RPMI7951 (cell line): ENCODE measurements around the gene SERPIND1. TPM values are rescaled to one million over a fixed set of nuclear protein-coding genes. Genes with fewer than 3 reads are reported as not detected.

Experiments
- DNase-seq: peaks from one replicate; pipeline ENCODE4 v3.0.0-alpha.2; 2012; ENCODE audit warnings: low read depth
- total RNA-seq: library from RNA; depleted of rRNA; stranded (reverse); fragments of >200 nt; shearing (Covaris generic); gene quantifications from 2 replicates; pipeline ENCODE4 v1.2.3, GENCODE V29; 2014

SERPIND1 gene
- total RNA-seq, 1 experiment from 2014 or later, result 0.48 TPM

DNA sequence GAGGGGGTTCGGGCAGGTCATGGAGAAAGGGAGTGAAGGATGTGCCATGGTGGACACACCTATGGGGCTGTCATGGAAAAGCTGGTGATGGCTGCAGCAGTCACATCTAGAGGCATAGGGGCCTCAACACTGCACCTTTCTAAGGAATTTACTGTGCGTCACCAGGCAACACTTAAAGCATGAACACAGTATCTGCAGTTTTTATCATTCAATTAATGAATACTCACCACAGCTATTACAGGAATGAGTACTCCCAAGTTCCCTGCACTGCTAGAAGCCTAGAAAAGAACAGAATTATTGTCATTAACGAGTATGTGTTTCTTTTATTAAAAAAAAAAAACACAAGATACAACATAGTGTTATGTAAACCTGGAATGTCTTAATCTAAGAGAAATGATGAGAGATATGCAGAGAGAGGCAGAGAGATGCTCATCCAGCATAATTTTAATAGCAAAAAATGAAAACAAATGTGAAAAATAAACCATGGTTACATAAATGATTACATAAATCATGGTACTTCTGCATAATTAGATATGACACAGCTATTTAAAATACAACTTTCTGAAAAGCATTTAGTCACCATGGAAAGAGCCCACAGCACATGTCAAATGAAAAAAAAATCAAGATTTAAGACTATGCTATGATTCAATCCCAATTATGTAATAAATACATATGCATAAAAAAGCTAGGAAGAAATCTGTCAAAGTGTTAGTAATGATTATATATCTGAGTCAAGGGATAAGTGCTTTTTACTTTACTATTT, 19.2 kb downstream of the SERPIND1 start:
- no peak for DNase-seq

DNA sequence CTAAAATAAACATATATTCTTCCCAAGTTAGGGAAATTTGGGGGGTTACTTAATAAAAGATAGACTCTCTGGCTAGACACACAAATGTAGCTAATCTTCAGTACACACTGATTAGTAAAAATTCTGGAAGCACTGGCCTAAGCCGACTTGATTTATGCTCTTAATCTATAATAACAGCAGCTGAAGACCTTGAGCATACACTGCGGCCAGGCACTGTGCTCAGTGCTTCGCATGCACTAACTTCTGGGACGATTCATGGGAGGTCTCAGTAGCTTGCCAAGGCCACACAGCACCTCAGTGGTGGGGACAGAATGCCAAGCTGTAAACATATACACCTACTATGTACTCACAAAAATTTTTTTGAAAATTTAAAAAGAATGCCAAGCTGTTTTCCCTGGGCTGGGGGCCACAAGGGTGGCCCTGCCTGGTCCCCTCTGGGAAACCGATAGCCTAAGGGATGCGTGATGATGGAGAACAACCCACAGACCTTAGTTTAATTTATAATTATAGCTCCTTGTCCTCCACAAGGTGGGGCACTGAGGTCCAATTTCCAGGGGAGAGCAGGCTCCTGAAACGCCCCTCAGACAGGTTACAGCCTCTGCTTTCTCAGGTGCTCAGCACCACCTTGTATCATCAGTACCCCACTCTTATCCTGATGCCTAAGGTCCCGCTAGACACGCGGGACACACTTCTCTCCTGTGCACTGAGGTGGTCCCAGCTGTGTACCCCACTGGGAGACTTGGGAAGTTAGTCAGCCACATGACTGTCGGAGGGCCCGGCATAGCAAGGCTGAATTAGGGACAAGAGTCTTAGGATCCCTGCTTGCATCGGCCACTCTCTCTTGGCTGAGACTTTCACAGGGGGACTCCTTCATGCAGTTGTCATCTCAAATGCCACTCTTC, 20.1 kb downstream of the SERPIND1 start:
- DNase-seq, result no peak

DNA sequence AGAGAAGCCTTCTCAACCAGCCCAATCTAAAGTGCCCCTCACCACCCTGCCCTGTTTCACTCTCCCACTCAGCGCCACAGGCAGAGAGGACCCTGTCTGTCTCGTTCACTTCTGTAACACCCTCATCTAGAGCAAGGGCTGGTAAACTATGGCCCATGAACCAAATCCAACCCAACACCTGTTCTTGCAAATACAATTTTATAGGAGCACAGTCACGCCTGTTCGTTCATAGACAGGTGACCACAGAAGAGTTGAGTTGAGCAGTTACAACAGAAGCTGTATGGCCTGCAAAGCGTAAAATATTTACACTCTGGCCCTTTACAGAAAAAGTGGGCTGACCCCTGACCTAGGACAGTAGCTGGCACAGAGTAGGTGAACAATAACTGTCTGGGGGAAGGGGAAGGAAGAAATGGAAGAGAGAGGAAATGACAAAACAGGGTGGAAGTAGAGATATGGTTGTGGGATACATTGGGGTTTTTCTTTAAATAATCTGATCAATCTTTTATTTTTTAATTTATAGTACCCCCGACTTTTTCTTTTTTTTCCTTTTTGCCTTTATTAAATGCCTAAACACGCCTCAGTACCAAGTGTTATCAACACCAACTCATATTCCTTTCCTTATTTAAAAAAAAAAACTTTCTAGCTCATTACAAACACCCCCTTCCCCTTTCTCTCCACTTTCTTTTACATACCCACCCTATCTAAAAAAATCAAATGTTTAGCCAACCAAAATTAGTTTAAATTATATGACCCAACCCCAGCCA, 20.9 kb downstream of the SERPIND1 start:
- DNase-seq, result no peak

DNA sequence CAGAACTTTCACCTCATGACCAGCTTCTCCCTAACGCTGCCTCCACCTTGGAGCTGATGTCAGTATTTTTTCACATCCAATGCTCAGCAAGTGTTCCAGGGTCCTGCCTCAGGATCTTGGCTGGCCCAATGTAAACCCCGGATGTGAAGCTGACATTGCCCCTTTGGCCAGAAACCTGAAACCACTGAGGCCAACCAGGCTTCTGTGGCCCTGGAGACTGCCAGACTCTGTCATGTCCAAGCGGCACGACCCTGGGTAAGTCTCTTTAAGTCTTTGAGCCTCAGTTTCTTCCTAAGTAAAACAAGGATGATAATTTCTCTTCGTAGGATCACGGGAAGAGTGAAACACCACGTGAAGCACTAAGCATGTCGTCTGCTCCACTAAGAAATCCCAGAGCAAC, 22.8 kb downstream of the SERPIND1 start:
- DNase-seq, result no peak

DNA sequence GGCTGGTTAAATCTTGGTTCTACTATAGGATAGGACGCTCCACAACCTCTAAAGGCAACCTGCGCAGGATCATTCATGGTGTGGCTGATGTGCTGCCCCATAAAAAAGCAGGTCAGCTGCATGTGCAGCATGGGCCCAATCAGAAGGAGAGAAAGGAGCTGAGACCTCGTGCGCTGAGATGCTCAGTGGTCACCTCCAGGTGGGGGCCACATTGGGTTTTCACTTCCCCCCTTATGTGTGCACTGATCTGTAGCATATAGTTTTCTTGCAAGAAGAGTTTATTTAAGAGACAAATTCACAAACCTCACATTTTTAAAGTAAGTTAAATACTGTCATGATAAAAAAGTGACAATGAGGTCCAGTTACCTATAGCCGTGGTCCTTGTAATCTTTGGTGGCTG, 24.3 kb downstream of the SERPIND1 start:
- DNase-seq, result no peak

DNA sequence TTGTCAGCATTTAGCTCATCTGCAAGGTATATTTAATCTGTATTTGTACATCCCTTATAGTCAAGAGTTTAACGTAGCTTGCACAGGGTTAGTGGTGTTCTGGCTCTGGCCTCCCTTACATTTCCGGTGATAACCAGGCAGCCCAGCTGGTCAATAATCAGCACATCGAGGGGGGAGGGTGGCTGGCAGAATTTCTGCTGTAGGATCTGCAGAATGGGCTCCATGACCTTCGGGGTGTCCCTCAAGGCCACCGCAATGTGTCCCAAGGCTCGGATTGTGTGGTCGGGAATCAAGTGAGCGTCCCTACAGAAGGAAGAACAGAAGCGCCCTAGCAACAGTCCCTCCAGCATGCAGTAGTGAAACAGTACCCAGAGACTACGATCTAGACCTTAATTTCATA, 25.1 kb downstream of the SERPIND1 start:
- DNase-seq, result no peak

DNA sequence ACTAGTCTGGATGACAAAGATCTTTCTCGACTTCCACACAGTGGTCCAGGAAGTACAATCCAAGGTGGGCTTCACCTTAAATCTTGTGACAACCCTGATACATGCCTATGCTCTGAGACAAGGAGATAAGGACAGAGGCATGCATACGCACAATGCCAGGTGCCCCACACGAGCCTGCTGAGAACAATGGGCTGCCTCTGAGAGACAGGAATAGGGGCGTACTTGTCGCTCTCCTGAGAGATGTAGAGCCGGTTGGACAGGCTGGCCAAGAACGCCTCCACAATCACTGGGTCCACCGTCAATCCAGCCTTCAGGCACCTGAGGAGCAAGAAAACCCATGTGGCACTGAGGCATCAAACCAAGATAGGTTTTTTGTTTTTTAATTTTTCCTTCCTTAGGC, 25.5 kb downstream of the SERPIND1 start:
- no peak for DNase-seq

DNA sequence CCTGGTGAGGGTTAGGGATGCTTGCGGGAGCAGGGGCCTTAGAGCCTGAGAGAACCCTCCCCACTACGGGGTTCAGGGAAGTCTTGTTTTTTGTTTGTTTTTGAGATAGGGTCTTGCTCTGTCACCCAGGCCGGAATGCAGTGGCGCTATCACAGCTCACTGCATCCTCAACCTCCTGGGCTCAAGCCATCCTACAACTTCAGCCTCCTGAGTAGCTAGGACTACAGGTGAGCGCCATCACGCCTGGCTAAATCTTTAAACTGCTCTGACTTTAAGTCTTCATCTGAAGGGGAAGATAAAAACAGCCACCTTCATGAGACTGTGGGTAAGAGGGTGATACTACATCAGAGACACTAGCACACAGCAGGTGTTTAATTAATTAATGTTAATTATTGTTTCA, 28.5 kb downstream of the SERPIND1 start:
- DNase-seq, result no peak

DNA sequence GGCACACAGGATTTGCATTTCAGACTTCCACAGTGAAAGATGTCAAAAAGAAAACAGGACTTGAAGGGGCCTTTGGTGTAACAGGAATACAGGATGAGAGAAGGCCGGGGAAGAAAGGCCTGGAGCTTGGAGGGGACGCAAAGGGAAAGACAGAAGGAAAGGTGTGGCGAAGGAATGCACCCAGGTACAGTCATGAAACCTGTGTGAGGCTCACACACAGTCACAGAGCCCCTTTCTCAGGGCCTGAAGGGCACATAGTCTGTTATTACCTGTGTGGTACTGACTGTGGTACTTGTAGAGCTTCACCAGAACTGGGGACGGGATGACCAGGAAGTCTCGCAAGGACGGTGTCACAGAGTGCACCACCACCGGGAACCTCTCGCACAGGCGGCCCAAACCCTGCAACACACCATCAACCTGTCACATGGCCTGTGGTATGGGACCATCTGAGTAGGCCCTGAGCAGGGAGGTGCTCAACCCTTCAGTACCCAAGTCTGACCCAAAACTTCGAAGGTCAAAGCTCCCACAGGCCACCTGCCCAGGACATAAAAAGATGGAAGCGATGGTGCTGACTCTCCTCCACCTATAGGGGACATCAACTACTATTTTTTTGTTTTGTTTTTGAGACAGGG, 29.1 kb downstream of the SERPIND1 start:
- DNase-seq, result no peak

DNA sequence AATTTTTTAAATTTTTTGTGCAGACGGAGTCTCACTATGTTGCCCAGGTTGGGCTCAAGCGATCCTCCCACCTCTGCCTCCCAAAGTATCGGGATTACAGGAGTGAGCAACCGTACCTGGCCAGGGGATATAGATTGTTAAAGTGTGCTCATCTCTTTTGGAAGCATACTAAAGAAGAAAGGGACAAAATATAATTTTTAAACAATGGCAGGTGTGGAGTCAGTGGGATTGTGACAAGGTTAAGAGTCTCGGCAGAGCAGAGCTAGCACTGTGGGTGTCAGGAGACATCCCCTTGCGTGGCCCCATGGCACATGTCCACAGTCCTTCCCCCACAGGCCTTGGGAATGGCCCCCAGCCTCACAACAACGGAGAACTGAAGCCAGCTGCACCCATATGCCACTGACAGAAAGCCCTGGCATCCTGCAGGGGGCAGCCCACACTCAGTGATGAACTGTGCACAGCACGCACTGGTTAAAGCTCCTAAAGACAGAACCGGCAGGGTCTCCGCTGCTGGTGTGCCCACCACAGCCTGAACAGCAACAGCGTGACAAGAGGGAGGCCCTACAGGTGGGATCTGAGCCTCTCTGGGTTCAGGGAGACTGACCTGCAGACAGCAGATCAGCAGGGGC, 29.9 kb downstream of the SERPIND1 start:
- DNase-seq, result peak; percentile 15

DNA sequence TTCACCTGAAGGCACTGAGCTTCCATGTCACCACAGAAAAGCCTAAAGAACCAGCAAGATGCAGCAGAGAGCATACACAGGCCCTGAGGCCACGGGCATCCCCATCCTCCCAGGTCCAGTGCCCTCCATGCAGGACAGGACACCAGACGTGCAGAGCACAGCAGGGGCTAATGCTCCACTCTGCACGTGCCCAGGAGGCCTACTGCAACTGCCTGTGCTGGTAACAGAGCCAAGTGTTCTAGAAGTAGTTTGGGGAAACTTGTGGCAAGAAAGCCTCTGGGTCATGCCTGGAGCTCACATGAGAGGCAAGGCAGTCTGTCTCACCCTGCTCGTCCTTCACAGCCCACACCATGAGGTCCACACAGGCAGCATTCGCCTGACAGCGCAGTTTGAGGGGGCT, 30.7 kb downstream of the SERPIND1 start:
- DNase-seq, result no peak

DNA sequence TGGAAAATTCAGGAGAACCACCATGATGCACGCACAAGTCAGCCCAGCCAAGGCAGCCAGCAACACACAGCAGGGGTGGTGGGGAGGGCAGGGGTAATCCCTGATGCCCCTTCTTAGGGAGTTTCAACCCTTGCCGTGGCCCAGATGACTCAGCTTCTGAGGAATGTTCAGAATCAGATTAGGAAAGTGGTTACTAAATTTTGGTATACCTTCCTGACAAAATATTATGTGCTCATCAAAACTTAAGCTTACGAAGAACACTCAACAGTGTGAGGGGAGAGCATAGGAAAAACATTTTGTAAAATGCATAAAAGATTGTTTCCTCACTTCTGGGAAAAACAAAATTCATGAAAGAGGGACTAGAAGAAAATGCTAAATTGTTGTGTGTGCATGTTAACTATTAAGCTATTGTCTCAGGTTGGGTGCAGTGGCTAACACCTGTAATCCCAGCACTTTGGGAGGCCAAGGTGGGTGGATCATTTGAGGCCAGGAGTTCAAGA, 32.1 kb downstream of the SERPIND1 start:
- peak; percentile 41 for DNase-seq

DNA sequence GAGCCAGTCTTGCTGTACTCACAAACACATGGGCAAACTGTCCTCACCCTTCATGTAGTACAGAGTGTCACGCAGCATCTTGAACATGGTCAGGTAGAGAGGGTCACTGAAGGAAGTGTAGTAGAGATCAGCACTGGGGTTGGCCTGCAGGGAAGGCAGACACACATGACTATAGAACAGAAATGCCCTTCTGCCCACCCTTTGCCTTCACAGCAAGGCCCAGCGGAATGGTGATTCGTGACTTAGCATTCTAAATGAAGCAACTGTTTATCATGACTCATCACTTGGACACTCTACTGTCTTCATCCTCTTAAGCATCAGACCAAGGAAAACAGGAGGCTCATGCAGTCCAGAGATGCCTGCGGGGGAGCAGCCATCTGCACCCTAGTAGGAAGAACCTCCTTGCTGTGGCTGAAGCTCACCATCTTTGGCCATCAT, 33.4 kb downstream of the SERPIND1 start:
- peak; percentile 94 for DNase-seq

DNA sequence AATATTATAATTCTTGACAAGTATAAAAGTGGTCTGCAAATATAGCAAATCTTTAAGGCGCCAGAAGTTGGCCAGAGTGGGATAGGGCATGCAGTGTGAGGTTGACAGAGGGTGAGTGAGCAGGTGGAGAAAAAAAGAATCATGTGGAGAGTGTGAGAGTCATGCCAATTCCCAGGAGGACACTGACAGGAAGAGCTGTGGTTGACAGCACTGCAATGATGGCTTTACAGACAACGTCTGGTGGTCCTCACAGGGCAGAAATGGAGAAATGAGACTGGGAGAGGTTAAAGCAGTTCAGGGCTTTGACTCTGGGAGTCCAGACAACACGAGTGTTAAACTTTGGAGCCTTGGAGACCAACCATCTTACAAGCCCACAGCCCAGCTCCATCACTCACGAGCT, 34.9 kb downstream of the SERPIND1 start:
- DNase-seq, result no peak

DNA sequence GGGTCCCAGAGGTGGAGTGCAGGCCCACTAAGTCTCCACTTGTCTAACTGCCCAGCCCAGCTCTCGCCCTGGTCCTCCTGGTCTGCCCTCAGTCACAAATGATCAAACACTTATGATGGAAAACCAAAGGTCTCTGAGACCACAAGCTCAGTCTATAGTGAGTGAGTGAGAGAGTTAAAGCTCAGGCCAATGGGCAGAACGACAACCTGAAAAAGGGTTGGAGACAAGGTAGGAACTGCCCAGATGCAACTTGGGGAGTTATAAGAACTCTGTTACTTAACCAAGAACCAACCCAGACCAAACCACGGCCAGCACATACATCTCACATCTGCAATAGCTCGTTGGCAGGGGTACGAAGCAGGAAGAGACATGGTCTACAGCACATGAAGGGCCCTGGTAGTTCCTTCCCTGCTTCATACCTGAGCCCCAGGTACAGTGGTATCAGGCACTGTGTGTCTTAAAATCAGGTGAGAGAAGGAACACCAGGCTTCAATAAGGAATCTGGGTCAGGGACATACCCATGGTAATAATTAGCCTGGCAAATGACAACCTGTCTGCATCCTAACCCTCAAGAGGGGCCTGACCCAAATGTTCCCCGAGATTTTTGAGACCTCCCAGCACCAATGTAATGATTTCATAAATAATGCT, 35.7 kb downstream of the SERPIND1 start:
- DNase-seq, result no peak

DNA sequence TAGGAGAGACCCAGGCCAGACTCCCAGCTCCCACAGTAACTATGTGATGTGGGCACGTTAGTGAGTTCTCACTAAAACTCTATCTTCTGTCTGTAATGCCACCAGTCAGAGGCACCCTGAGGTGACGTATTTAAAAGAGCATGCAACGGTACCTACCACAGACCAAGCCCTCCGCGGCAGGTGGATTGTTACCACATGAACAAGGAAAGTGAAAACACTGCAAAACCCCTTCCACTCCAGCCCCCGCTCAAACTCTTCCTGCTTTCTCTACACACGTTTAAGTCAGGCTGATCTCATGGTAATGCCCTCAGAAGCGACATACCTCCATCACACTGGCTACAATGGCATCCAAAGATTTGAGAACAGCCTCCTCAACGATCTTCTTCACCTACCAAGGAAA, 36.7 kb downstream of the SERPIND1 start:
- DNase-seq, result no peak

DNA sequence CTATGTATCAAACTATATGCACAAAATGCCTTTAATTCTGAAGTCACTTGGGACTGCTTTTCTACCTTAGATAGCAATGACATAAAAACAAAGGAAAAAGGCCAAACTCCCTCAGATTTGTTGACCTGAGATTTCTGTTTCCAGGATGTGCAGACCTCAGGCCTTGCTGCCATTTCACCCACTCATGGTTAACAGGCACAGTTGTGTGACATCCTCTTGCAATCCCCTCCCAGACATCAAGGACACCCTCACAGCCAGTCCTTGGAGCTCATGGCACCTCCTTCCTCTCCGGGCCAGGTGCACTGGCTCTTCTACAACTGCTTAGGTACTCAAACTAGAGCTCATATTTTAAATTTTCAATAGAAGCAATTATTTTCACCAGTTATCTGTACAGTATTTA, 37.3 kb downstream of the SERPIND1 start:
- no peak for DNase-seq

DNA sequence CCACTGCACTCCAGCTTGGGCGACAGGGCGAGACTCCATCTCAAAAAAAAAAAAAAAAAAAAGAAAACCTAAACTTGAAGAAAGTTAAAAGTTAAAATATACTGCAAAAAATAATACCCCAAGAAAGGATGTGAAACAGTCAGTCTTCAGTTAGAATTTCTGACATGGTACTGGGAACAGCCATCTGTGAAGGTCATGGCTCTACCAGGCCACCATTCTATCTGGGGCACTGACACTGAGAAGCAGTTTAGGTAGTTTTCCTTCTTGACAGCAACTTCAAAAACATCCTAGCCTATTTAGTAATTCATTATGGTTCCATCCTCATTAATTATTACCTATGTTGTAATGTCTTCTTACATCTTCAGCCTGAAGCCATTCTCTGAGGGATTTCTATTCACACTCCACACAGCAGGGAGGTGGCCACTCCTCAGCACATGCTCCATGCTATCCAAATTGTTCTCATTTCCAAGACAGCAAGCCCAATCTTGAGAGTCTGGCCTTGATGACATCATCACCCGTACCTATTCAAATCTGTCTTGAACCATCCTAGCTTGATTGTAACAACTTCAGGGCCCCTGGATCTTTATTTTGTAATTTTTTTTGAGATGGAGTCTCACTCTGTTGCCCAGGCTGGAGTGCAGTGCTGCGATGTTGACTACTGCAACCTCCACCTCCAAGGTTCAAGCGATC, 38.2 kb downstream of the SERPIND1 start:
- no peak for DNase-seq

DNA sequence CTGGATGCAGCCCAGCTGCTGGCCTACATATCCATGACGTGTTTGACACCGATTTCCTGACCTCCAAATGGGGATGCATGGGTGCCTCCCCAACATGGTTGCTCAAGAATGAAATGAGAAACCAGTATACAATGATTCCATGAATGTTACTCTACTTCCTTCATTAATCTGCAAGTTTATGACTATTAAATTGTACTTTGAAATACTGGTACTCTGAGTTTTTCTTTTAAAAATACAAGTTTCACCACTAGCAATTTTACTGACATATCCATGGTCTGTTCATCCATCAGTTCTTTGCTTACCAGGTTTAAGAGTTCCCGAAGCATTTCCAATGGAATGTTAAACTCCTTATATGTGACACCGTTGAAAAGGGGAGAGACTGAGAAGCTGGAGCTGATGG, 39.1 kb downstream of the SERPIND1 start:
- DNase-seq, result no peak

DNA sequence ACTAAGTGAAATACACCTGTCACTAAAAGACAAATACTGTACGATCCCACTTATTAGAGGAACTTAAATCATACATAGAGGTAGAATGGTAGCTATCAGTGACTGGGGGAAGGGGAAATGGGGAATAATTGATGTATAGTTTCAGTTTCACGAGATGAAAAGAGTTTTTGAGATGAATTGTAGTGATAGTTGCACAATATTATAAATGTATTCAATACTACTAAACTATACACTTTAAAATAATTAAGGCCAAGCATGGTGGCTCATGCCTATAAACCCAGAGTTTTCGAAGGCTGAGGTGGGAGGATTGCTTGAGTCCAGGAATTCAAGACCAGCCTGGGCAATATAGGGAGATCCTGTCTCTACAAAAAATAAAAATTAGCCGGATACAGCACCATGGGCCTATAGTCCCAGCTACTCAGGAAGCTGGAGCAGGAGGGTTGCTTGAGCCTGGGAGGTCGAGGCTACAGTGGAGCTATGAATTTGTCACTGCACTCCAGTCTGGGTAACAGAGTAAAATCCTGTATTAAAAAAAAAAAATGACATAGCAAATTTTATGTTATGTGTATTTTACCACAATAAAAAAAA, 40.4 kb downstream of the SERPIND1 start:
- no peak for DNase-seq
